Osteocyte (in vitro differentiated cells): ENCODE data around the gene FIBCD1. TPM values are rescaled to one million over a fixed set of nuclear protein-coding genes. Genes with fewer than 3 reads are reported as not detected.

Experiments used
- DNase-seq: peaks from one replicate; pipeline ENCODE4 v3.0.0; 2021; ENCODE audit warnings: mixed read lengths; ENCODE audit not compliant: unreplicated experiment; ENCODE audit errors: extremely low spot score
- H3K27ac Mint-ChIP-seq: one replicate; pipeline ENCODE4 v1.8.0; 2021; ENCODE audit warnings: mild to moderate bottlenecking, mixed read lengths; ENCODE audit not compliant: unreplicated experiment
- H3K27me3 Mint-ChIP-seq: one replicate; pipeline ENCODE4 v1.8.0; 2021; ENCODE audit warnings: mixed read lengths; ENCODE audit not compliant: unreplicated experiment
- H3K36me3 Mint-ChIP-seq: one replicate; pipeline ENCODE4 v1.8.0; 2021; ENCODE audit warnings: mixed read lengths; ENCODE audit not compliant: unreplicated experiment
- H3K4me1 Mint-ChIP-seq: one replicate; pipeline ENCODE4 v1.8.0; 2021; ENCODE audit warnings: mixed read lengths; ENCODE audit not compliant: unreplicated experiment
- H3K4me3 Mint-ChIP-seq: one replicate; pipeline ENCODE4 v1.8.0; 2021; ENCODE audit warnings: mild to moderate bottlenecking, moderate library complexity, mixed read lengths; ENCODE audit not compliant: unreplicated experiment
- H3K9me3 Mint-ChIP-seq: one replicate; pipeline ENCODE4 v1.8.0; 2021; ENCODE audit warnings: mixed read lengths; ENCODE audit not compliant: unreplicated experiment
- CTCF ChIP-seq: fragments of 200-600 bp; sonication (generic); IDR thresholded peaks from 2 replicates; pipeline ENCODE4 v1.5.0; 2021; ENCODE audit warnings: antibody characterized with exemption, mild to moderate bottlenecking, moderate library complexity
- total RNA-seq: library from RNA; stranded (reverse); gene quantifications from 2 replicates; pipeline ENCODE4 v1.2.1, GENCODE V29; 2021

FIBCD1 gene
- total RNA-seq, 1 donor from 2014 or later: 18.2 TPM

- H3K4me1 Mint-ChIP-seq: peaks cover 4% of the 10 kb centered on the region
- no peak overlapping the region for H3K27ac Mint-ChIP-seq
- peaks cover 15% of the 10 kb centered on the region for H3K27me3 Mint-ChIP-seq
- no peak for DNase-seq
- no peaks in the 10 kb centered on the region for H3K36me3 Mint-ChIP-seq
- H3K4me3 Mint-ChIP-seq: no peak overlapping the region
- TF ChIP-seq CTCF: no peak
- H3K9me3 Mint-ChIP-seq: no peaks in the 10 kb centered on the region
Observed at GRCh38 chr9:130985606-130986162, 46.6 kb upstream of the FIBCD1 start.

- Mint-ChIP-seq H3K36me3 (no peaks in the 10 kb centered on the region), H3K27me3 (peaks cover 20% of the 10 kb centered on the region), H3K27ac (no peak overlapping the region), H3K4me1 (peaks cover 4% of the 10 kb centered on the region), H3K9me3 (no peaks in the 10 kb centered on the region), H3K4me3 (no peak overlapping the region)
- no peak for DNase-seq
- TF ChIP-seq CTCF: no peak
Observed at GRCh38 chr9:130985029-130985428, 46.0 kb upstream of the FIBCD1 start.

- no peak for TF ChIP-seq CTCF
- Mint-ChIP-seq H3K9me3 (no peaks in the 10 kb centered on the region), H3K36me3 (no peaks in the 10 kb centered on the region), H3K4me1 (peaks cover 3% of the 10 kb centered on the region), H3K27me3 (peaks cover 20% of the 10 kb centered on the region), H3K27ac (no peak overlapping the region), H3K4me3 (no peak overlapping the region)
- DNase-seq: no peak
Observed at GRCh38 chr9:130984521-130984920, 45.5 kb upstream of the FIBCD1 start.

- no peaks in the 10 kb centered on the region for H3K9me3 Mint-ChIP-seq
- no peaks in the 10 kb centered on the region for H3K4me1 Mint-ChIP-seq
- no peaks in the 10 kb centered on the region for H3K36me3 Mint-ChIP-seq
- DNase-seq: no peak
- no peak overlapping the region for H3K4me3 Mint-ChIP-seq
- TF ChIP-seq CTCF: no peak
- no peak overlapping the region for H3K27ac Mint-ChIP-seq
- H3K27me3 Mint-ChIP-seq: peaks cover 20% of the 10 kb centered on the region
Observed at GRCh38 chr9:130983970-130984369, 44.9 kb upstream of the FIBCD1 start.

- H3K27me3 Mint-ChIP-seq: peaks cover 20% of the 10 kb centered on the region
- H3K9me3 Mint-ChIP-seq: no peaks in the 10 kb centered on the region
Observed at GRCh38 chr9:130983359-130983670, 44.3 kb upstream of the FIBCD1 start.

More at GRCh38 chr9:130983359-130983670, 44.3 kb upstream of the FIBCD1 start:
- Mint-ChIP-seq H3K27ac (no peak overlapping the region), H3K4me1 (no peaks in the 10 kb centered on the region), H3K4me3 (no peak overlapping the region), H3K36me3 (no peaks in the 10 kb centered on the region)
- no peak for DNase-seq
- no peak for TF ChIP-seq CTCF
